Psoas muscle (tissue), 8 donors: ENCODE data around the gene TTYH3. TPM values are rescaled to one million over a fixed set of nuclear protein-coding genes. Genes with fewer than 3 reads are reported as not detected.

Source experiments
- ATAC-seq, 4 donors: fragments of 200-7000 bp; cut with Tn5 transposase; one replicate each; pipeline ENCODE4 v1.9.1; 2020; ENCODE audit warnings: moderate library complexity in 3 of 4, mild to moderate bottlenecking in 2 of 4
- DNase-seq, 2 donors: peaks; one replicate each; pipeline ENCODE4 v3.0.0-alpha.2; 2020
- H3K27ac ChIP-seq: fragments of 200-600 bp; one replicate; pipeline ENCODE4 v1.8.0; 2022
- H3K27me3 ChIP-seq, 3 donors: fragments of 200-600 bp in 1 of 3; one replicate each; pipeline versions ENCODE4 v1.6.1 to v1.8.0; 2013 to 2022; ENCODE audit warnings: low read length in 2 of 3, mild to moderate bottlenecking in 2 of 3, moderate library complexity in 1 of 3; ENCODE audit not compliant: insufficient read depth in 3 of 3
- H3K36me3 ChIP-seq, 2 donors: fragments of 200-600 bp in 1 of 2; one replicate each; pipeline versions ENCODE4 v1.6.1 to v1.8.0; 2013 to 2022; ENCODE audit warnings: low read depth in 1 of 2, mild to moderate bottlenecking in 1 of 2, moderate library complexity in 1 of 2; ENCODE audit not compliant: insufficient read depth in 1 of 2
- H3K4me1 ChIP-seq: fragments of 200-600 bp; one replicate; pipeline ENCODE4 v1.8.0; 2022
- H3K4me3 ChIP-seq: fragments of 200-600 bp; one replicate; pipeline ENCODE4 v1.8.0; 2022; ENCODE audit warnings: mild to moderate bottlenecking
- H3K9me3 ChIP-seq: fragments of 200-600 bp; one replicate; pipeline ENCODE4 v1.8.0; 2022
- WGBS, 3 donors: extraction: QIAGEN DNeasy Blood & Tissue Kit; methylation state at CpG; one replicate each; pipeline versions ENCODE4 v1.1.6 to v1.1.7; 2013; 5-methylcytosine and 5-hydroxymethylcytosine counted together
- intact Hi-C, 2 donors: fragments of 100-400 bp; cut with DNase I; formaldehyde crosslinking; loops; one replicate each; pipeline versions ENCODE4 v1.11.0 to v1.14.2; 2022
- polyA plus RNA-seq, 3 donors: library from polyadenylated mRNA; stranded (reverse); fragments of 200-250 nt; gene quantifications; one replicate each; pipeline ENCODE4 v1.2.3, GENCODE V29; 2013
- total RNA-seq, 4 donors: library from RNA; stranded (reverse); fragmentation: NEBNext Ultra II Directional in 2 of 4; extraction: Animal tissue kit (Norgen Biotek cat#: 25700) in 2 of 4; gene quantifications; one replicate each; pipeline versions ENCODE4 v1.2.1 to v1.2.4, GENCODE V29; 2021 to 2023
- TF ChIP-seq, protein P1 (sequence below): fragments of 200-600 bp; IDR thresholded peaks from one replicate; pipeline ENCODE4 v1.8.0; 2022; ENCODE audit warnings: antibody characterized with exemption
- donor health status: healthy with polysubstance abuse.
- donor health status: DM: no; HTN: no; CAD: no; lungs with moderate emphysema.
- donor health status: Bipolar disorder and iron deficiency.
- donor health status: healthy.
- donor health status: DM: yes; HTN: yes; CAD: no.
- donor health status: DM: no; HTN: no; CAD: no.
- donor health status: DM: no; HTN: no; CAD: no.
- donor health status: DM: yes; HTN: yes; CAD: no.

The TTYH3 gene
- total and polyA plus RNA-seq, 7 donors = 1.3 to 11.3 (median 6.5) TPM

DNA sequence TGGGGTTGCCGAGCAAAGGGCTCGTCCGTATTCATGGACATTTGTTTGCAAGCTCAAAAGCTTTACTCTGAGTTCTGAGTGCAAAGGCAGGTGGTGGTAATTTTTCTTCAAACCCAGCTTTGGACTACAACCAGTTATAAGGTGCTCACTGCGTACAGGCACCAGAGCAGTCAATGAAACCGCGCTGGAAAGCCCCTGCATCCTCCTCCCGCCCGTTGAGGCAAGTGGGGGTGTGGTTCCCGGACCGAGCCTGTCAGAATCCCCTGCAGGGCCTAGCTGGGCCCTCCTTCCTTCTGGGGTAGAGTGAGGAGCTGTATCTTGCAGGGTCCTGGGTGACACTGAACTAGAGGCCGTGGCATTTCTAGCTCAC, 78.5 kb downstream of the TTYH3 start:
- Histone ChIP-seq H3K27ac (no peak overlapping the region), H3K4me3 (no peak overlapping the region), H3K36me3 (no peaks in the 10 kb centered on the region), H3K4me1 (no peaks in the 10 kb centered on the region), H3K9me3 (no peaks in the 10 kb centered on the region), H3K27me3 (no peaks in the 10 kb centered on the region)
- WGBS, 3 donors = 72 to 82% (median 79%) methylated on average over 11 of the region's 11 CpGs
- intact Hi-C loops = no loop called here
- TF ChIP-seq, protein P1, sequence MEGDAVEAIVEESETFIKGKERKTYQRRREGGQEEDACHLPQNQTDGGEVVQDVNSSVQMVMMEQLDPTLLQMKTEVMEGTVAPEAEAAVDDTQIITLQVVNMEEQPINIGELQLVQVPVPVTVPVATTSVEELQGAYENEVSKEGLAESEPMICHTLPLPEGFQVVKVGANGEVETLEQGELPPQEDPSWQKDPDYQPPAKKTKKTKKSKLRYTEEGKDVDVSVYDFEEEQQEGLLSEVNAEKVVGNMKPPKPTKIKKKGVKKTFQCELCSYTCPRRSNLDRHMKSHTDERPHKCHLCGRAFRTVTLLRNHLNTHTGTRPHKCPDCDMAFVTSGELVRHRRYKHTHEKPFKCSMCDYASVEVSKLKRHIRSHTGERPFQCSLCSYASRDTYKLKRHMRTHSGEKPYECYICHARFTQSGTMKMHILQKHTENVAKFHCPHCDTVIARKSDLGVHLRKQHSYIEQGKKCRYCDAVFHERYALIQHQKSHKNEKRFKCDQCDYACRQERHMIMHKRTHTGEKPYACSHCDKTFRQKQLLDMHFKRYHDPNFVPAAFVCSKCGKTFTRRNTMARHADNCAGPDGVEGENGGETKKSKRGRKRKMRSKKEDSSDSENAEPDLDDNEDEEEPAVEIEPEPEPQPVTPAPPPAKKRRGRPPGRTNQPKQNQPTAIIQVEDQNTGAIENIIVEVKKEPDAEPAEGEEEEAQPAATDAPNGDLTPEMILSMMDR = no peak
- DNase-seq (no peak), ATAC-seq (no peak)

DNA sequence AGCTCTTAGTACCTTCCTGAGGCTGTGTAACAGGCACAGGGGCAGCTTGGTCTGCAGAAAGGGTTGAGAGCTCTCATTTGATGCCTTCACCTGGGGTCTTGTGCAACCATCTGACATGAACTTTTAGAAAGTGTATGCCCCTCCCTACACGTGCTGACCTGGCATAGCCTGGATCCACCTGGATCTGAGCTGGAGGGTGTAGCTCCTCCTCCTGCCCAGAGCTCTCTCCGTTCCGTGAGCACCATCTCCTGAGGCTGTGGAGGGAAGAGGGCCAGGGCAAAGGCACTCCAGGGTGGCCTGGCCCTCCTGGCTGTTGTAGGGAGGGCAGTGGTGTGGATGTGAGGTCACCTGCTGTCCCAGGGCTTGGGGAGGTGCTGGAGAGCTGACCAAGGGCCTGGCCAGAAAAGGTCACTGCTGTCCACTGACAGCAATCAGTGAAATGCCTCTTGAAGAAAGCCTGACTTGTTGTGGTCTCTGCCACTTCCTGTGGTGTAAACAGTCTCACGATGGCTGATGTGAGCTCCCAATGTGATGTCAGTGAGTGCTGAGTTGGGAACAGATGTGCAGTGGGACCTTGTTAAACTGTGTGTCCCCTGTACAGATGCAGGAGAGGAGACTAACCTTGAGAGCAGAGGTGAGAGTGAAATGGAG, 79.2 kb downstream of the TTYH3 start:
- Histone ChIP-seq H3K27ac (no peak overlapping the region), H3K36me3 (no peaks in the 10 kb centered on the region), H3K4me3 (no peak overlapping the region), H3K27me3 (no peaks in the 10 kb centered on the region), H3K4me1 (peaks cover 4% of the 10 kb centered on the region), H3K9me3 (no peaks in the 10 kb centered on the region)
- no peak for ATAC-seq
- intact Hi-C loops = no loop called here
- TF ChIP-seq, protein P1 = no peak
- WGBS, 3 donors = 48 to 64% (median 55%) methylated on average over 4 of the region's 4 CpGs
- DNase-seq = no peak

DNA sequence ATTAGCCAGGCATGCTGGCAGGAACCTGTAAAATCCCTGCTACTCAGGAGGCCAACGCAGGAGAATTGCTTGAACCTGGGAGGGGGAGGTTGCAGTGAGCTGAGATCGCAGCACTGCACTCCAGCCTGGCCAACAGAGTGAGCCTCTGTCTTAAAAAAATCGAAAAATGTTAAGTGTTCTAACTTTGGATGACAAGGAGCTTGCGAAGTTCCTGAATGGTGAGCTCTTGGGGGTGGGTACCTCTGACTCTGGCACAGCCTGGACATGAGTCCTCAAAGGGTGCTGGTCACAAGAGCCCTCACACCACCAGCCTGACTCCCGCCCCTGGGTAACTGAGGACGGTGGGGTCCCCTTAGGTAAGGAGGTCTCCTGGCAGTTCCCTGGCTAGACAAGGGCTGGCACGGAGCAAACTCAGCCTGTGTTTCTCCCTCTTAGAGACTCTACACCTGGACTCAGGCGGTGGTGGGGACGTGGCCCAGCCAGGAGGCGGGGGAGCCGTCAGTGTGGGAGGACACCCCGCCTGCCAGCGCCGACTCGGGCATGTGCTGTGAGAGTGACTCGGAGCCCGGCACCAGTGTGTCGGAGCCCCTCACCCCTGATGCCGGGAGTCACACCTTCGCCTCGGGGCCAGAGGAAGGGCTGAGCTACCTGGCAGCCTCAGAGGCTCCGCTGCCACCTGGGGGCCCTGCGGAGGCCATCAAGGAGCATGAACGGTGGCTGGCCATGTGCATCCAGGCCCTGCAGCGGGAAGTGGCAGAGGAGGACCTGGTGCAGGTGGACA, 80.3 kb downstream of the TTYH3 start:
- no peaks in the 10 kb centered on the region for H3K9me3 ChIP-seq
- no peak overlapping the region for H3K4me3 ChIP-seq
- no peaks in the 10 kb centered on the region for H3K36me3 ChIP-seq
- TF ChIP-seq, protein P1 = no peak
- intact Hi-C loops = no loop called here
- DNase-seq (no peak), ATAC-seq (no peak)
- no peaks in the 10 kb centered on the region for H3K27me3 ChIP-seq
- 87 to 96% (median 95%) methylated on average over 25 of the region's 25 CpGs for WGBS, 3 donors
- H3K27ac ChIP-seq = no peak overlapping the region
- H3K4me1 ChIP-seq = peaks cover 15% of the 10 kb centered on the region

DNA sequence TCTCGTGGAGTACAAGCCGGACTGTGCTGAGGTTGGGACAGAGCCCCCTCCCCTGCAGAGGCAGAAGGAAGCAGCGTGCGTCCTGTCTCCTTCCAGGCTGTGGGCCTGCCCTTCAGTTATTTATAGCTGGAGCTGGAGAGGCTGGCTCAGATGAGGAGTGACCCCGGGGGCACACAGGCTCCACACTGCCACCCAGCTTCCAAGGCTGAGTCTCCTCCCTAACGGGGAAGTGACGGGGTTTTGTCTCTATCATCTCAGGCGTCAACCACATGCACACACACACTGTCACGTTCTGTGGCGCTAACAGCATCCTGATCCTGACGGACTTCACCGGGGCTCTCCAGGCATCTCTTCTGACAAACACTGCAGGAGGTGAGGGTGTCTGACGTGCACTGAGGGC, 81.6 kb downstream of the TTYH3 start:
- DNase-seq = no peak
- no peak for ATAC-seq

More for the DNA sequence above, 81.6 kb downstream of the TTYH3 start:
- Histone ChIP-seq H3K27me3 (no peaks in the 10 kb centered on the region), H3K27ac (no peak overlapping the region), H3K4me3 (no peak overlapping the region), H3K4me1 (peaks cover 25% of the 10 kb centered on the region), H3K36me3 (no peaks in the 10 kb centered on the region), H3K9me3 (no peaks in the 10 kb centered on the region)
- intact Hi-C loops = no loop called here
- 55 to 59% (median 56%) methylated on average over 13 of the region's 13 CpGs for WGBS, 3 donors
- TF ChIP-seq, protein P1 = no peak
